ENCODE results near the gene CRYL1. TPM values are rescaled to one million over a fixed set of nuclear protein-coding genes. Genes with fewer than 3 reads are reported as not detected.

Gene CRYL1
- total RNA-seq, 1 experiment from 2014 or later, result 13.4 TPM

GRCh38 chr13:20570517-20570916, 44.9 kb upstream of the CRYL1 start:
- H3K36me3 ChIP-seq (ENCODE audit: control insufficient read depth, insufficient read depth, low read length), result peaks cover 2% of the 10 kb centered on the region; the same call in 1 of the 2 replicates
- intact Hi-C loops (cut with micrococcal nuclease; ENCODE audit: unreplicated experiment) (no loop called here), in situ Hi-C loops (cut with HindIII; ENCODE audit: low pct_unique_long_range_greater_than_20kb, low sequenced_read_pairs) (no loop called here)
- peaks cover 2% of the 10 kb centered on the region; the same call in 1 of the 2 replicates for H3K9me3 ChIP-seq (ENCODE audit: control insufficient read depth, insufficient read depth, low read depth, low read length)
- CTCF ChIA-PET, result no interaction called here
- no TSS peak for BruUV-seq (replicated peaks)
- no peaks in the 10 kb centered on the region for H3K27me3 ChIP-seq (ENCODE audit: control insufficient read depth, insufficient read depth, low read length)
- DNase-seq (ENCODE audit: low read depth, low spot score), result no peak
- H3K4me1 ChIP-seq (ENCODE audit: control insufficient read depth, insufficient read depth, low read length), result 0 out of 2 replicates have a peak, but pooled peaks cover 4% of the 10 kb centered on the region
- no peak overlapping the region for H3K4me3 ChIP-seq (ENCODE audit: low read depth in 2 of 2, low read length in 2 of 2)
- H3K27ac ChIP-seq (ENCODE audit: low read length), result no peak overlapping the region
- ATAC-seq, result no peak
- POLR2A ChIA-PET, result no interaction called here
- no peak for TF ChIP-seq SIN3A (IDR thresholded peaks at IDR 0.05; ENCODE audit: borderline replicate concordance, insufficient read depth, low read depth, low read length)
- TF ChIP-seq TCF7L2 (IDR thresholded peaks at IDR 0.05; ENCODE audit: low read depth, low read length), result no peak
- TF ChIP-seq POLR2AphosphoS5 (IDR thresholded peaks at IDR 0.05; ENCODE audit: low read depth, low read length), result no peak
- TF ChIP-seq, protein P1, sequence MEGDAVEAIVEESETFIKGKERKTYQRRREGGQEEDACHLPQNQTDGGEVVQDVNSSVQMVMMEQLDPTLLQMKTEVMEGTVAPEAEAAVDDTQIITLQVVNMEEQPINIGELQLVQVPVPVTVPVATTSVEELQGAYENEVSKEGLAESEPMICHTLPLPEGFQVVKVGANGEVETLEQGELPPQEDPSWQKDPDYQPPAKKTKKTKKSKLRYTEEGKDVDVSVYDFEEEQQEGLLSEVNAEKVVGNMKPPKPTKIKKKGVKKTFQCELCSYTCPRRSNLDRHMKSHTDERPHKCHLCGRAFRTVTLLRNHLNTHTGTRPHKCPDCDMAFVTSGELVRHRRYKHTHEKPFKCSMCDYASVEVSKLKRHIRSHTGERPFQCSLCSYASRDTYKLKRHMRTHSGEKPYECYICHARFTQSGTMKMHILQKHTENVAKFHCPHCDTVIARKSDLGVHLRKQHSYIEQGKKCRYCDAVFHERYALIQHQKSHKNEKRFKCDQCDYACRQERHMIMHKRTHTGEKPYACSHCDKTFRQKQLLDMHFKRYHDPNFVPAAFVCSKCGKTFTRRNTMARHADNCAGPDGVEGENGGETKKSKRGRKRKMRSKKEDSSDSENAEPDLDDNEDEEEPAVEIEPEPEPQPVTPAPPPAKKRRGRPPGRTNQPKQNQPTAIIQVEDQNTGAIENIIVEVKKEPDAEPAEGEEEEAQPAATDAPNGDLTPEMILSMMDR (IDR thresholded peaks at IDR 0.05), result no peak
- no peak for TF ChIP-seq REST (IDR thresholded peaks at IDR 0.05; ENCODE audit: insufficient read depth in 1 of 2, low read depth in 2 of 2, low read length in 1 of 2)

DNA sequence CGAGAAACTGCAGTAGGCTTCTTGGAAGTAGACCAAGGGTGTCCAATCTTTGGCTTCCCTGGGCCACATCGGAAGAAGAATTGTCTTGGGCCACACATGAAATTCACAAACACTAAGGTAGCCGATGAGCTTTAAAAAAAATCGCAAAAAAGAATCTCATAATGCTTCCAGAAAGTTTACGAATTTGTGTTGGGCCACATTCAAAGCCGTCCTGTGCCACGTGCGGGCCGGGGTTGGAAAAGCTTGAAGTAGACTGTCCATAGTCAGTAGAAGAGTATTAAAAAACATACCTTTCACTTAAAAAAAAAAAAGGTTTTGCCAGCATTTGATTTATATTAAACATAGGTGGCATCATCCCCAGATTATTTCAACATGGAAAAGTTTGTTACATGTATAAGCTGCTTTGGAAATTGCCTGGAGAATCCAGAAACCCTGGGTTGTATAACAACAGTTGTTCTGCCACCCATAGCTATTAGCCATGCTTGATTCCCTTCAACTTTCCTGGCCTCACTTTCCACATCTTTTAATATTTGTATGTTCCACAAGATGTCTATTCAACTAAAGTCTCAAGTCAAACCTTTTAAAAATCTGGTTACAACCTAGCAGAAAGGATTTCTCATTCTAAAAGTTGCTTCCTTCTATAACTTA, 42.3 kb upstream of the CRYL1 start:
- Histone ChIP-seq H3K4me1 (ENCODE audit: control insufficient read depth, insufficient read depth, low read length) (0 out of 2 replicates have a peak, but pooled peaks cover 4% of the 10 kb centered on the region), H3K27ac (ENCODE audit: low read length) (peak overlapping the region; percentile 95), H3K4me3 (ENCODE audit: low read depth in 2 of 2, low read length in 2 of 2) (peak overlapping the region; percentile 64 to 83), H3K9me3 (ENCODE audit: control insufficient read depth, insufficient read depth, low read depth, low read length) (peaks cover 2% of the 10 kb centered on the region; the same call in 1 of the 2 replicates), H3K27me3 (ENCODE audit: control insufficient read depth, insufficient read depth, low read length) (no peaks in the 10 kb centered on the region), H3K36me3 (ENCODE audit: control insufficient read depth, insufficient read depth, low read length) (peaks cover 2% of the 10 kb centered on the region; the same call in 1 of the 2 replicates)
- no peak for DNase-seq (ENCODE audit: low read depth, low spot score)
- ChIA-PET POLR2A (interaction anchor here (0.6 kb wide), 1 partner anchor 24 kb away, joined by 3 read pairs; no protein-coding TSS in a partner anchor), CTCF (no interaction called here)
- BruUV-seq (replicated peaks), result TSS peak; percentile 90
- intact Hi-C loops (cut with micrococcal nuclease; ENCODE audit: unreplicated experiment) (no loop called here), in situ Hi-C loops (cut with HindIII; ENCODE audit: low pct_unique_long_range_greater_than_20kb, low sequenced_read_pairs) (no loop called here)
- TF ChIP-seq, protein P1 (IDR thresholded peaks at IDR 0.05), result no peak
- TF ChIP-seq SIN3A (IDR thresholded peaks at IDR 0.05; ENCODE audit: borderline replicate concordance, insufficient read depth, low read depth, low read length) (no peak), POLR2AphosphoS5 (IDR thresholded peaks at IDR 0.05; ENCODE audit: low read depth, low read length) (no peak), TCF7L2 (IDR thresholded peaks at IDR 0.05; ENCODE audit: low read depth, low read length) (no peak), REST (IDR thresholded peaks at IDR 0.05; ENCODE audit: insufficient read depth in 1 of 2, low read depth in 2 of 2, low read length in 1 of 2) (no peak)
- ATAC-seq, result no peak

Data from Panc1 (cell line).